ENCODE measurements around the gene THAP12.
"Not testable (repeated sequence)": the region's sequence is repeated elsewhere in the genome, so short reads cannot be mapped to it uniquely, and the experiment has no call there.

The THAP12 gene

GRCh38 chr11:76322942-76323341 lies 58.0 kb downstream of the THAP12 start:
- DNase-seq (ENCODE audit: insufficient read length, low spot score) (no peak), FAIRE-seq (no peak)
- TF ChIP-seq SPI1 (IDR thresholded peaks at IDR 0.05; ENCODE audit: low read depth, low read length) (no peak), POLR2AphosphoS5 (IDR thresholded peaks at IDR 0.05; ENCODE audit: low read depth, low read length) (no peak), TAF1 (IDR thresholded peaks at IDR 0.05; ENCODE audit: low read depth, low read length) (no peak), POLR2A (IDR thresholded peaks at IDR 0.05; ENCODE audit: low read depth, low read length) (no peak), PAX5 (IDR thresholded peaks at IDR 0.05; ENCODE audit: insufficient read depth, low read length, severe bottlenecking) (no peak), POU2F2 (IDR thresholded peaks at IDR 0.05; ENCODE audit: low read depth, low read length) (no peak)

GRCh38 chr11:76322540-76322939 lies 58.4 kb downstream of the THAP12 start:
- no peak for DNase-seq (ENCODE audit: insufficient read length, low spot score)
- no peak for FAIRE-seq
- TF ChIP-seq SPI1 (IDR thresholded peaks at IDR 0.05; ENCODE audit: low read depth, low read length) = no peak
- TF ChIP-seq TAF1 (IDR thresholded peaks at IDR 0.05; ENCODE audit: low read depth, low read length) = no peak
- TF ChIP-seq POU2F2 (IDR thresholded peaks at IDR 0.05; ENCODE audit: low read depth, low read length) = no peak
- no peak for TF ChIP-seq PAX5 (IDR thresholded peaks at IDR 0.05; ENCODE audit: insufficient read depth, low read length, severe bottlenecking)
- TF ChIP-seq POLR2AphosphoS5 (IDR thresholded peaks at IDR 0.05; ENCODE audit: low read depth, low read length) = no peak
- TF ChIP-seq POLR2A (IDR thresholded peaks at IDR 0.05; ENCODE audit: low read depth, low read length) = no peak

- FAIRE-seq = no peak
- DNase-seq (ENCODE audit: insufficient read length, low spot score) = no peak
- TF ChIP-seq PAX5 (IDR thresholded peaks at IDR 0.05; ENCODE audit: insufficient read depth, low read length, severe bottlenecking) (no peak), POLR2AphosphoS5 (IDR thresholded peaks at IDR 0.05; ENCODE audit: low read depth, low read length) (no peak), POU2F2 (IDR thresholded peaks at IDR 0.05; ENCODE audit: low read depth, low read length) (no peak), TAF1 (IDR thresholded peaks at IDR 0.05; ENCODE audit: low read depth, low read length) (no peak), SPI1 (IDR thresholded peaks at IDR 0.05; ENCODE audit: low read depth, low read length) (no peak), POLR2A (IDR thresholded peaks at IDR 0.05; ENCODE audit: low read depth, low read length) (no peak)
Observed at GRCh38 chr11:76321820-76322524, 59.0 kb downstream of the THAP12 start.

GRCh38 chr11:76321340-76321739 lies 59.6 kb downstream of the THAP12 start:
- FAIRE-seq = no peak

GRCh38 chr11:76320929-76321328 lies 60.0 kb downstream of the THAP12 start:
- FAIRE-seq (no peak), DNase-seq (ENCODE audit: insufficient read length, low spot score) (no peak)
- TF ChIP-seq SPI1 (IDR thresholded peaks at IDR 0.05; ENCODE audit: low read depth, low read length) (no peak), POU2F2 (IDR thresholded peaks at IDR 0.05; ENCODE audit: low read depth, low read length) (no peak), PAX5 (IDR thresholded peaks at IDR 0.05; ENCODE audit: insufficient read depth, low read length, severe bottlenecking) (no peak), POLR2AphosphoS5 (IDR thresholded peaks at IDR 0.05; ENCODE audit: low read depth, low read length) (no peak), TAF1 (IDR thresholded peaks at IDR 0.05; ENCODE audit: low read depth, low read length) (no peak), POLR2A (IDR thresholded peaks at IDR 0.05; ENCODE audit: low read depth, low read length) (no peak)

More at GRCh38 chr11:76321340-76321739, 59.6 kb downstream of the THAP12 start:
- no peak for TF ChIP-seq POLR2AphosphoS5 (IDR thresholded peaks at IDR 0.05; ENCODE audit: low read depth, low read length)
- no peak for TF ChIP-seq PAX5 (IDR thresholded peaks at IDR 0.05; ENCODE audit: insufficient read depth, low read length, severe bottlenecking)
- no peak for TF ChIP-seq SPI1 (IDR thresholded peaks at IDR 0.05; ENCODE audit: low read depth, low read length)
- no peak for DNase-seq (ENCODE audit: insufficient read length, low spot score)

- not testable (repeated sequence) for DNase-seq (ENCODE audit: insufficient read length, low spot score); FAIRE-seq
Observed at GRCh38 chr11:76319798-76320197, 61.1 kb downstream of the THAP12 start.

- FAIRE-seq (peak; percentile 96), DNase-seq (ENCODE audit: insufficient read length, low spot score) (peak; percentile 79)
- no peak for TF ChIP-seq TAF1 (IDR thresholded peaks at IDR 0.05; ENCODE audit: low read depth, low read length)
- TF ChIP-seq POU2F2 (IDR thresholded peaks at IDR 0.05; ENCODE audit: low read depth, low read length) = no peak
- no peak for TF ChIP-seq POLR2A (IDR thresholded peaks at IDR 0.05; ENCODE audit: low read depth, low read length)
- no peak for TF ChIP-seq SPI1 (IDR thresholded peaks at IDR 0.05; ENCODE audit: low read depth, low read length)
- TF ChIP-seq PAX5 (IDR thresholded peaks at IDR 0.05; ENCODE audit: insufficient read depth, low read length, severe bottlenecking) = no peak
- TF ChIP-seq POLR2AphosphoS5 (IDR thresholded peaks at IDR 0.05; ENCODE audit: low read depth, low read length) = no peak
Observed at GRCh38 chr11:76318744-76319384, 62.1 kb downstream of the THAP12 start.

GRCh38 chr11:76317296-76317695 lies 63.6 kb downstream of the THAP12 start:
- FAIRE-seq (no peak), DNase-seq (ENCODE audit: insufficient read length, low spot score) (no peak)
- TF ChIP-seq POLR2AphosphoS5 (IDR thresholded peaks at IDR 0.05; ENCODE audit: low read depth, low read length) (no peak), POLR2A (IDR thresholded peaks at IDR 0.05; ENCODE audit: low read depth, low read length) (no peak), PAX5 (IDR thresholded peaks at IDR 0.05; ENCODE audit: insufficient read depth, low read length, severe bottlenecking) (no peak), POU2F2 (IDR thresholded peaks at IDR 0.05; ENCODE audit: low read depth, low read length) (no peak), SPI1 (IDR thresholded peaks at IDR 0.05; ENCODE audit: low read depth, low read length) (no peak), TAF1 (IDR thresholded peaks at IDR 0.05; ENCODE audit: low read depth, low read length) (no peak)

- DNase-seq (ENCODE audit: insufficient read length, low spot score) = no peak
- FAIRE-seq = no peak
- no peak for TF ChIP-seq PAX5 (IDR thresholded peaks at IDR 0.05; ENCODE audit: insufficient read depth, low read length, severe bottlenecking)
- no peak for TF ChIP-seq POU2F2 (IDR thresholded peaks at IDR 0.05; ENCODE audit: low read depth, low read length)
- TF ChIP-seq POLR2AphosphoS5 (IDR thresholded peaks at IDR 0.05; ENCODE audit: low read depth, low read length) = no peak
- no peak for TF ChIP-seq TAF1 (IDR thresholded peaks at IDR 0.05; ENCODE audit: low read depth, low read length)
- TF ChIP-seq SPI1 (IDR thresholded peaks at IDR 0.05; ENCODE audit: low read depth, low read length) = no peak
- no peak for TF ChIP-seq POLR2A (IDR thresholded peaks at IDR 0.05; ENCODE audit: low read depth, low read length)
Observed at GRCh38 chr11:76316726-76317125, 64.2 kb downstream of the THAP12 start.

All from GM12891 (cell line).